Gastrocnemius medialis (tissue), 4 donors: ENCODE measurements around the gene DLAT.
A peak's percentile ranks its signal among the peaks of the same experiment; 100 is the strongest.

Experiments
- CTCF ChIP-seq, 5 experiments: fragments of 450-650 bp in 3 of 5; fragments of 200-600 bp in 2 of 5; sonication (generic) in 2 of 5; IDR thresholded peaks in 4 of 5; conservative IDR thresholded peaks in 1 of 5; 1 replicate in 4 of 5; 2 replicates in 1 of 5; pipeline ENCODE4 v1.5.1; 2016 to 2019; ENCODE audit warnings: antibody characterized with exemption in 5 of 5, mild to moderate bottlenecking in 3 of 5, moderate library complexity in 3 of 5
- POLR2A ChIP-seq, 2 donors: fragments of 450-650 bp; IDR thresholded peaks; one replicate each; pipeline ENCODE4 v1.6.1; 2017; ENCODE audit warnings: antibody characterized with exemption in 2 of 2, mild to moderate bottlenecking in 2 of 2, moderate library complexity in 2 of 2

GRCh38 chr11:112086422-112087191, 61.4 kb downstream of the DLAT start, which contains the start of the genes SDHD and TIMM8B:
- peak in 4 of 5 experiments; percentile 19 to 39 (median 33) for TF ChIP-seq CTCF (IDR thresholded peaks at IDR 0.05 in 4 of 5, conservative IDR thresholded peaks at IDR 0.05 in 1 of 5)
- TF ChIP-seq POLR2A (IDR thresholded peaks at IDR 0.05) = peak; percentile 86 to 92
